HG02981 (cell line): Measurements from ENCODE around the gene FER.

Source experiments
- ATAC-seq: cut with Tn5 transposase; IDR thresholded peaks from one replicate; pipeline ENCODE4 v1.9.1; 2021; ENCODE audit warnings: mild to moderate bottlenecking, moderate library complexity; ENCODE audit not compliant: unreplicated experiment

FER gene

GRCh38 chr5:109164001-109164400 is 416.3 kb downstream of the FER start:
- no peak for ATAC-seq

DNA sequence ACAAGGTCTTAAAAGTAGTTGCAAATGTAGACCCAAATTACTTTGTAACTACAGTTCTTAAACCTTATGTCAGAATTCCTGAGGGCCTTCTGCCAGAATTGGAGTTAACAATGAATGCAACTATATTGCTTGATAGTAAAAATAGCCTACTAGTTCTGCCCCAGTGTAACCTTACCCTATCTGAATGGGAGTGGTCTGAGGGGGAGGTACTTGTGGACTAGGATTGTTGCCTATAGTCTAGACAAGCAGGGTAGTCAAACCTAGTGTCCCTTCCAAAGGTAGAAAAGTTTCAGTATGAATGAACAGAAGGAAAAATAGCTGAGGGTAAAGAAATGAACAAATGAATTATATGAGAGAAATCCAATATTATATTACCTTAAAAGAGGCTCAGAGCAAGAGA is 419.9 kb downstream of the FER start:
- no peak for ATAC-seq

DNA sequence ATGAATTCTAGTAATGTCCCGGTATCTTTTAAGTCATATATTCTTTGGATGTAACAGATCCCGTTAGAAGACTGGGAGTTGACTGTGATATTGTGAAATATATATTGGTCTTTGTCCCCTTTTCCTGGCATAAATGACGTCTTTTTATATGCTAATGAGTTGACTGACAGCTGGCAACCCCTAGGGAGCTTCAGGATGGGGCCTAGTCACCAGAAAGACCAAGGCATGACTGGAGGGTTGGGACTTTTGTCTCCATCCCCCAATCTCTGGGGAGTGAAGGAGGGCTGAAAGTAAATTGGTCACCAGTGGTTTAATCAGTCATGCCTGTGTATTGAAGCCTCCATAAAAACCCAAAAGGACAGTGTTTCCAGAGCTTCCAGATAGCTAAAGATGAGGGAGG is 420.5 kb downstream of the FER start:
- ATAC-seq = no peak

DNA sequence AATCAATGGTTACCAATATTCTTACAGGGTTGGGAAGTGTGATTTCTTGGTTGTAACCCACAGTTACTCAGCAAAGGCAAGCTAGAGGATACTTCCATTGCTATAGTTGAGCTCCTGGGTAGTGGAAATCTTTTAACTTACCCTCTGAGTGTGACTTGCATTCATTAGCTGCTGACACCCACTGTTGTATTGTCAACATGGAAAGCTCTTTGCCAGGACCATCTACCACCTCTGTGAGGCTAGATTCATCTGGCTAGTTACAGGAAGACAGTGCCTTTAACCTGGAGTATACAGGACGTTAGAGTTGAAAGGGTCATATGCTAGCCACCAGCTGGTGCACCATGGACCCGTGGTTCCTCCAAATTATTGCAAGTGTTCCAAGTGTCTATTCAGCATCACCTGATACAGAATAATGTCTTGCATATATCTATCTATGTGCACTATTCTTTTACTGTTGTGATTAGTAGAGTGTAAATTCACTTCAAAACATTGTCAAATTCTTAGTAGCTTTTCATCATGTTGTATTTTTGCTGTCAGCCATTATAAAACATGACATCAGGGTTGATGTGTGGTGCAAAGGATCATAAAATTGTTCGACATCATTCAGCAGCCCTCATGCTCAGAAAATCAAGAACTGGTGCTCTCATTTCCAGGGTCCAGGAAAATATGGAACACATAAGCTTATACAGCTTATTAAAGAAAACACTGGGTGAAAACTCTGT is 423.1 kb downstream of the FER start:
- ATAC-seq = peak; percentile 7

DNA sequence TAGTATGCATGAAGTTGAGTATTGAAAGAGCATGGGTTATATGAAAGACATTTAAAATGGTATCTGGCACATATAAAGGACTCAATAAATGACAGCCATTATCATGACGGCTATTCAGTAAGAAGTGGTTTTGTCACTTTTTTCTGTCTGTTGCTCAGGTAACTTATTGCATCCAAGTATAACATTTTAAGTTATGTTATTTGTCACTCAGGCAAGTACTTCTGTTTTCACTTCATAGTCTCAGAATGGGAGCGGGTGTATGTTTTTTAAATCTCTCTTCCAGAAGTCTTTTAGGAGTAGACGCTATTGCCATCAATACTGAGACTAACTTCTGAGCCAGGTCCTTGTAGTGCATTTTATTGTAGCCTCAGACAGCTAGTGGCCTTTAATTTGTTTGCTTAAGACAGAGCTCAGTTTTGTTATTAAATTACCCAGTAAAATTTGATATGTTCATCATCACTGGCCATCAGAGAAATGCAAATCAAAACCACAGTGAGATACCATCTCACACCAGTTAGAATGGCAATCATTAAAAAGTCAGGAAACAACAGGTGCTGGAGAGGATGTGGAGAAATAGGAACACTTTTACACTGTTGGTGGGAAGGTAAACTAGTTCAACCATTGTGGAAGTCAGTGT is 423.9 kb downstream of the FER start:
- peak; percentile 81 for ATAC-seq

GRCh38 chr5:109173036-109173794 is 425.5 kb downstream of the FER start:
- ATAC-seq = no peak

- ATAC-seq = no peak
Measured at GRCh38 chr5:109177227-109177626, 429.5 kb downstream of the FER start.

DNA sequence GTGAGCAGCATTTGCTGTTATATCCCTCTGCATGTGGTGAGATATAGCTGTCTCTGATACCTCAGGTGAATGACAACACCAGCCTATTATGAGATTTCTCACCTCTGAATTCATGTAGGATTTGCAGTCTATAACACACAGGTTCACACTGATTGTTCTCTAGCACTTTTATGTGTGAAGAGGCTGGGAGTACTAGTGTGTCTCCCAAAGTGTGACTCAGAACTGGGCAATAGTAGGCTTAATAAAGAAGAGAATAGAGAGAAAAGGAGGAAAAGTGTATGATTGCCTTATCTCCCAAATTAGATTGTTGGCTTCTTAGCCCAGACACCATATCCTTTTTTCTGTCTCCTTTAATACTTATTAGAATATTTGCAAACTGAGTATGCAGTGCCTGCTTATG is 430.1 kb downstream of the FER start:
- no peak for ATAC-seq

GRCh38 chr5:109180668-109181067 is 433.0 kb downstream of the FER start:
- no peak for ATAC-seq

DNA sequence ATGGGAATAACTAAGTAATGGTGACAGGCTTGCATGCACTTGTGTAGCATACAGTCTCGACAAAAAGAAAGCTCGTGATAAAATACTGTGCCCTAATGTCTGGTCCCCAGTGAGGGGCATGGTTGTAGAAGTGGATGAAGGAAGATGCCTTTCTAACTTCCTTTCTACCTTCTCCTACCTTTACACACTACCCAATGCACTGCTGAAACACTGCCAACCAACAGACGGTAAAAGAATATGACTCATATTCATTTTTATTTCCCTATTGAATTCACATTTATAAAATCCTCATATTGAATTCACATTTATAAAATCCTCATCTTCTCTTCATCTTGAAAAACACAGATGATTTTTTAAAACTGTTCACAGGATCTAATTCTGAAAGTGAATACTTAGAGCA is 439.1 kb downstream of the FER start:
- no peak for ATAC-seq

- ATAC-seq = peak; percentile 67
Measured at GRCh38 chr5:109191153-109191558, 443.5 kb downstream of the FER start.

DNA sequence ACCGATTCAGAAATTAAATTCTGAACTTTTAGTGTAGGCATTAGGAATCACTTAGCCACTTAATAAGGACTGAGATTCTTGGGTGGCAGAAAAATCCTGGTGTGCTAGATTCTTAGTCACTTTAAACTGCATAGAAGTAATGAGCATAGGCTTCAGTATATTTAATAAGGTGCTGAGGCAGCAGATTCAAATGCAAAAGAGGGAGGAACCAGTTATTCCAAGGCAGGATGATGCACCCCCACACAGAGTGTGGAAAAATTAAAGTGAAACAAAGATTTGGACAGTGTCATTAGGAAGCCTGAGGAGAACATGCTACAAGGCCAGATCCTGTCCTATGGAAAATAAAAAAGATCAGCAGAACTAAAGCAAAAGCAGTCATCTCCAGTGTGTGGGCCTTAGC is 444.3 kb downstream of the FER start:
- no peak for ATAC-seq

GRCh38 chr5:109192555-109193281 is 445.0 kb downstream of the FER start:
- no peak for ATAC-seq

GRCh38 chr5:109195667-109196066 is 448.0 kb downstream of the FER start:
- no peak for ATAC-seq

- ATAC-seq = no peak
Measured at GRCh38 chr5:109196087-109196822, 448.6 kb downstream of the FER start.

- no peak for ATAC-seq
Measured at GRCh38 chr5:109196823-109197160, 449.1 kb downstream of the FER start.

DNA sequence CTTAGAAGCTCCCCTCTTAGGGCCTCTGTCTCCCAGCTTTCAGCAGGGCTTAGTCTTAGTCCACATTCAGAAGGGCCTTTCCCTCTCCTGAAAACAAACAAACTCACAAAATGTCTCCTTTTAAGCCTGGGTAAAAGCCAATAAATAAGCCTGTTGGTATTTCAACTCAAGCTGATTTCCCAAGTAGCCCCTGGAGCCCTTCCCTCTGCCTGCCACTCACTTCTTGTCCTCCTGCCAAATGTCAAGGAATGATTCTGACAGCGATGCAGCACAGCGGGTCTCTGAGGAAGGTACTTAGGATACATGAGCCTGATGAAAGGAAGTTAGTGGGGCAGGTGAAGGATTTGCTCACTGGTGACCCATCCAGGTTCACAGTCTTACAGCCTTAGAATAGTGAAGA is 451.6 kb downstream of the FER start:
- no peak for ATAC-seq

GRCh38 chr5:109199799-109200620 is 452.3 kb downstream of the FER start:
- no peak for ATAC-seq

DNA sequence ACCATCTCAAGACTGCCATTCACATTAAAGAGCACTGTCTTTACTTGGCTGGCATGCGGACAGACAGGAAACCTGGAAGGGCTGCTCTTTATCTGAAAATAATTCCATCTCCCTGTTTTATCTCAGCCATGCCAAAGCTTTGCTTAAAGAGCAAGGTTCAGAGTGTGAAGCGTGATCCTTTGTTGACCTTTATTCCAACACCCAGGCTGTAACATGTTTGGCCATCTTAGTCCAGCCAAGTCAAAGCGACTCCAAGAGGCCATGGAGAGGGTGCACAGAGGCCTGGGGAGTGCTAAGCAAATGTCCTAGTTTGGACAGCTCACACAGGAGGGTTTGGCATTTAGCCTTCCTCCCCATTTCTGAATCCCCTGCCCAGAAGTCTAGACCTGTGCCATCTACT is 467.3 kb downstream of the FER start:
- ATAC-seq = no peak

GRCh38 chr5:109218818-109219217 is 471.1 kb downstream of the FER start:
- ATAC-seq = no peak
